OCI-LY1 (cell line): ENCODE results near the gene PLXNB3.

Experiments used
- H2AFZ ChIP-seq: fragments of 200-600 bp; sonication (generic), shearing (Covaris generic); 2 replicates; pipeline ENCODE4 v1.6.0; 2014; ENCODE audit warnings: antibody characterized with exemption, mild to moderate bottlenecking, low read length
- H3F3A ChIP-seq: fragments of 200-600 bp; sonication (generic), shearing (Covaris generic); 2 replicates; pipeline ENCODE4 v1.6.0; 2014; ENCODE audit warnings: mild to moderate bottlenecking, antibody characterized with exemption, low read length, moderate library complexity; ENCODE audit not compliant: insufficient read depth
- H3K27ac ChIP-seq: fragments of 200-600 bp; sonication (generic); 2 replicates; pipeline ENCODE4 v1.5.1; 2014; ENCODE audit warnings: low read length, mixed run types, mild to moderate bottlenecking, low read depth; ENCODE audit not compliant: poor library complexity, severe bottlenecking
- H3K27me3 ChIP-seq: fragments of 200-600 bp; sonication (generic); 2 replicates; pipeline ENCODE4 v1.6.0; 2014; ENCODE audit warnings: antibody characterized with exemption, mild to moderate bottlenecking, low read length, moderate library complexity; ENCODE audit not compliant: insufficient read depth
- H3K36me3 ChIP-seq: fragments of 200-600 bp; sonication (generic); 2 replicates; pipeline ENCODE4 v1.6.1; 2014; ENCODE audit warnings: mild to moderate bottlenecking, antibody characterized with exemption, low read length, moderate library complexity, mixed read lengths; ENCODE audit not compliant: insufficient read depth
- H3K4me1 ChIP-seq: fragments of 200-600 bp; sonication (generic); 2 replicates; pipeline ENCODE4 v1.5.1; 2014; ENCODE audit warnings: mild to moderate bottlenecking, low read length, moderate library complexity; ENCODE audit not compliant: insufficient read depth, severe bottlenecking
- H3K4me2 ChIP-seq: fragments of 200-600 bp; sonication (generic), shearing (Covaris generic); 2 replicates; pipeline ENCODE4 v1.6.1; 2014; ENCODE audit warnings: low read length
- H3K4me3 ChIP-seq: fragments of 200-600 bp; sonication (generic); 2 replicates; pipeline ENCODE4 v1.5.1; 2014; ENCODE audit warnings: low read length, low read depth, mild to moderate bottlenecking, mixed read lengths; ENCODE audit not compliant: poor library complexity, severe bottlenecking
- H3K79me2 ChIP-seq: fragments of 200-600 bp; shearing (Covaris generic); 2 replicates; pipeline ENCODE4 v1.6.1; 2016; ENCODE audit warnings: mixed run types, low read length, mixed read lengths; ENCODE audit not compliant: insufficient read depth
- H3K9ac ChIP-seq: fragments of 200-600 bp; sonication (generic), shearing (Covaris generic); 2 replicates; pipeline ENCODE4 v1.6.1; 2014; ENCODE audit warnings: mild to moderate bottlenecking, low read length, mixed read lengths
- H3K9me2 ChIP-seq: fragments of 200-600 bp; sonication (generic), shearing (Covaris generic); 2 replicates; pipeline ENCODE4 v1.6.1; 2014; ENCODE audit warnings: low read depth, mild to moderate bottlenecking, low read length, mixed read lengths
- H3K9me3 ChIP-seq: fragments of 200-600 bp; shearing (Covaris generic); 2 replicates; pipeline ENCODE4 v1.6.1; 2014; ENCODE audit warnings: low read length, mixed read lengths
- H4K20me1 ChIP-seq: fragments of 200-600 bp; sonication (generic), shearing (Covaris generic); 2 replicates; pipeline ENCODE4 v1.6.0; 2016; ENCODE audit warnings: mild to moderate bottlenecking, low read length; ENCODE audit not compliant: insufficient read depth
- EZH2 ChIP-seq: fragments of 200-600 bp; sonication (generic), shearing (Covaris generic); IDR thresholded peaks from 2 replicates; pipeline ENCODE4 v1.8.0; 2017; ENCODE audit warnings: borderline replicate concordance, mixed run types, mild to moderate bottlenecking, antibody characterized with exemption, low read length, moderate library complexity, mixed read lengths
- TF ChIP-seq, protein P1 (sequence below): fragments of 200-600 bp; sonication (generic), shearing (Covaris generic); IDR thresholded peaks from 2 replicates; pipeline ENCODE4 v1.5.1; 2017; ENCODE audit warnings: mild to moderate bottlenecking, antibody characterized with exemption, low read length, moderate library complexity, mixed read lengths

PLXNB3 gene

DNA sequence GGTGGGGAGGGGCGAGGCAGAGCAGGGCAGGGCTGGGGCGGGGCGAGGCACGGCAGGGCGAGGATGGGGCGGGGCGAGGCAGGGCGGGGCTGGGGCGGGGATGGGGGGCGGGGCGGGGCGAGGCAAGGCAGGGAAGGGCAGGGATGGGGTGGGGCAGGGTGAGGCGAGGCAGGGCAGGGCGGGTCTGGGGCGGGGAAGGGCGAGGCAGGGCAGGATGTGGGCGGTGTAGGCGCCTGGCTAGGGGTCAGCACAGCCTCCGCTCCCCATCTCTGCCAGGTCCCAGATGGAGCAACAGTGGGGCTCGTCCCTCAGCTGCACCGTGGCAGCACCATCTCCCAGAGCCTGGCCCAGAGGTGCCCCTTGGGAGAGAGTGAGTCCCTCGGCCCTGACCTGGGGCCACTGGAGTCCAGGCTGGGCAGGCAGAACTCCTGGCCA is 12.6 kb downstream of the PLXNB3 start:
- Histone ChIP-seq H3K27ac (no peak overlapping the region), H3K9ac (no peak overlapping the region), H3K79me2 (no peaks in the 10 kb centered on the region), H3K4me3 (no peak overlapping the region), H3K4me2 (no peak overlapping the region), H2AFZ (no peak overlapping the region), H4K20me1 (no peaks in the 10 kb centered on the region), H3K27me3 (no peaks in the 10 kb centered on the region), H3F3A (no peaks in the 10 kb centered on the region), H3K4me1 (peaks cover 3% of the 10 kb centered on the region), H3K36me3 (no peaks in the 10 kb centered on the region), H3K9me3 (no peaks in the 10 kb centered on the region), H3K9me2 (no peaks in the 10 kb centered on the region)
- TF ChIP-seq EZH2: no peak
- TF ChIP-seq, protein P1, sequence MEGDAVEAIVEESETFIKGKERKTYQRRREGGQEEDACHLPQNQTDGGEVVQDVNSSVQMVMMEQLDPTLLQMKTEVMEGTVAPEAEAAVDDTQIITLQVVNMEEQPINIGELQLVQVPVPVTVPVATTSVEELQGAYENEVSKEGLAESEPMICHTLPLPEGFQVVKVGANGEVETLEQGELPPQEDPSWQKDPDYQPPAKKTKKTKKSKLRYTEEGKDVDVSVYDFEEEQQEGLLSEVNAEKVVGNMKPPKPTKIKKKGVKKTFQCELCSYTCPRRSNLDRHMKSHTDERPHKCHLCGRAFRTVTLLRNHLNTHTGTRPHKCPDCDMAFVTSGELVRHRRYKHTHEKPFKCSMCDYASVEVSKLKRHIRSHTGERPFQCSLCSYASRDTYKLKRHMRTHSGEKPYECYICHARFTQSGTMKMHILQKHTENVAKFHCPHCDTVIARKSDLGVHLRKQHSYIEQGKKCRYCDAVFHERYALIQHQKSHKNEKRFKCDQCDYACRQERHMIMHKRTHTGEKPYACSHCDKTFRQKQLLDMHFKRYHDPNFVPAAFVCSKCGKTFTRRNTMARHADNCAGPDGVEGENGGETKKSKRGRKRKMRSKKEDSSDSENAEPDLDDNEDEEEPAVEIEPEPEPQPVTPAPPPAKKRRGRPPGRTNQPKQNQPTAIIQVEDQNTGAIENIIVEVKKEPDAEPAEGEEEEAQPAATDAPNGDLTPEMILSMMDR: no peak

DNA sequence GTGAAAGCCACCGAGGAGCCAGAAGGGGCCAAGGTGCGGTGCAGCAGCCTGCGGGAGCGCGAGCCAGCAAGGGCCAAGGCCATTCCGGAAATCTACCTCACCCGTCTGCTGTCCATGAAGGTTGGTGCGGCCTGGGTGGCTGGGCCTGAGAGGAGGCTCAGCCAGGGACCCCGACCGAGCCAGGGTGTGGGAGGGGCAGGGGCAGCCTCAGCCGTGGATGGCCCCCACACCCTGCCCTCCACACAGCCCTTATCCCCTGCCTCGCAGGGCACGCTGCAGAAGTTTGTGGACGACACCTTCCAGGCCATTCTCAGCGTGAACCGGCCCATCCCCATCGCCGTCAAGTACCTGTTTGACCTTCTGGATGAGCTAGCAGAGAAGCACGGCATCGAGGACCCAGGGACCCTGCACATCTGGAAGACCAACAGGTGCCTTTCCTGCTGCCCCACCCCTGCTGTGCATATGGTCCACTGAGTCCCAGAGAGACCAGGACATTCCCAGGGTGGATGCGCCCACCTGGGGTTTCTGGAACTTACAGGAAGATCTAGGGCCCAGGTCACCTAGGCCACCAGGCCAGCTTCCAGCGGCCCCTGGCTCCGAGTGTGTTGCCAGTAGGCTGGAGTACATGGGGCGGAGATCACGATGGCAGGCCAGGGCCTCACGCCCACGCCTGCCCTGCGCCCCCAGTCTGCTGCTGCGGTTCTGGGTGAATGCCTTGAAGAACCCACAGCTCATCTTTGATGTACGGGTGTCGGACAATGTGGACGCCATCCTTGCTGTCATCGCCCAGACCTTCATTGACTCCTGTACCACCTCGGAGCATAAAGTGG is 13.4 kb downstream of the PLXNB3 start:
- H4K20me1 ChIP-seq: no peaks in the 10 kb centered on the region
- H3K4me2 ChIP-seq: no peak overlapping the region
- no peaks in the 10 kb centered on the region for H3F3A ChIP-seq
- no peaks in the 10 kb centered on the region for H3K9me2 ChIP-seq
- H3K9ac ChIP-seq: no peak overlapping the region
- no peak overlapping the region for H3K27ac ChIP-seq
- no peak overlapping the region for H3K4me3 ChIP-seq
- H3K36me3 ChIP-seq: no peaks in the 10 kb centered on the region
- TF ChIP-seq EZH2: no peak
- TF ChIP-seq, protein P1: no peak
- peaks cover 3% of the 10 kb centered on the region for H3K4me1 ChIP-seq
- H3K79me2 ChIP-seq: no peaks in the 10 kb centered on the region
- no peaks in the 10 kb centered on the region for H3K9me3 ChIP-seq
- no peaks in the 10 kb centered on the region for H3K27me3 ChIP-seq
- no peak overlapping the region for H2AFZ ChIP-seq

DNA sequence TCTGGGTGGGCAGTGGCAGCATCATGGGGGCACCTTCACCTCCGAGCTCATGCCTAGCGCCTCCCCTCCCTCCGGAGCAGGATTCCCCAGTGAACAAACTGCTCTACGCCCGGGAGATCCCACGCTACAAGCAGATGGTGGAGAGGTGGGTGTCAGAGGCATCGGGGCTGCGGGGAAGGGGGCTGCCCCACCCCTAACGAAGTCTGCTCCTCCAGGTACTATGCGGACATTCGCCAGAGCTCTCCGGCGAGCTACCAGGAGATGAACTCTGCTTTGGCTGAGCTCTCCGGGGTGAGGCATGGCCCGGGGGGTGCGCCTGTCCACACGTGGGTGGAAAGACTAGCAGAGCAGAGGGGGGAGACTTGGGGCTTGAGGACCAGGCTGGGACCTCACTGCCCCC is 14.1 kb downstream of the PLXNB3 start:
- no peaks in the 10 kb centered on the region for H3K9me2 ChIP-seq
- H3K4me1 ChIP-seq: peaks cover 3% of the 10 kb centered on the region
- no peaks in the 10 kb centered on the region for H3F3A ChIP-seq
- no peaks in the 10 kb centered on the region for H3K27me3 ChIP-seq
- H3K9ac ChIP-seq: no peak overlapping the region
- H3K4me3 ChIP-seq: no peak overlapping the region
- H3K79me2 ChIP-seq: no peaks in the 10 kb centered on the region
- no peak overlapping the region for H2AFZ ChIP-seq
- no peak overlapping the region for H3K27ac ChIP-seq
- H3K36me3 ChIP-seq: no peaks in the 10 kb centered on the region; the same call in 1 of the 2 replicates
- H3K9me3 ChIP-seq: no peaks in the 10 kb centered on the region
- H4K20me1 ChIP-seq: no peaks in the 10 kb centered on the region
- no peak for TF ChIP-seq EZH2
- TF ChIP-seq, protein P1: no peak
- no peak overlapping the region for H3K4me2 ChIP-seq
